DMS53 treated with DMSO at 0.1 percent for 48 hours (cell line): ENCODE data around the gene RAF1.
"Not testable (repeated sequence)": the region's sequence is repeated elsewhere in the genome, so short reads cannot be mapped to it uniquely, and the experiment has no call there.

ENCODE experiments used
- DNase-seq: peaks from one replicate; lab custom pipeline; 2025; ENCODE audit not compliant: unreplicated experiment; lab: John Stamatoyannopoulos, UW

Gene RAF1

DNA sequence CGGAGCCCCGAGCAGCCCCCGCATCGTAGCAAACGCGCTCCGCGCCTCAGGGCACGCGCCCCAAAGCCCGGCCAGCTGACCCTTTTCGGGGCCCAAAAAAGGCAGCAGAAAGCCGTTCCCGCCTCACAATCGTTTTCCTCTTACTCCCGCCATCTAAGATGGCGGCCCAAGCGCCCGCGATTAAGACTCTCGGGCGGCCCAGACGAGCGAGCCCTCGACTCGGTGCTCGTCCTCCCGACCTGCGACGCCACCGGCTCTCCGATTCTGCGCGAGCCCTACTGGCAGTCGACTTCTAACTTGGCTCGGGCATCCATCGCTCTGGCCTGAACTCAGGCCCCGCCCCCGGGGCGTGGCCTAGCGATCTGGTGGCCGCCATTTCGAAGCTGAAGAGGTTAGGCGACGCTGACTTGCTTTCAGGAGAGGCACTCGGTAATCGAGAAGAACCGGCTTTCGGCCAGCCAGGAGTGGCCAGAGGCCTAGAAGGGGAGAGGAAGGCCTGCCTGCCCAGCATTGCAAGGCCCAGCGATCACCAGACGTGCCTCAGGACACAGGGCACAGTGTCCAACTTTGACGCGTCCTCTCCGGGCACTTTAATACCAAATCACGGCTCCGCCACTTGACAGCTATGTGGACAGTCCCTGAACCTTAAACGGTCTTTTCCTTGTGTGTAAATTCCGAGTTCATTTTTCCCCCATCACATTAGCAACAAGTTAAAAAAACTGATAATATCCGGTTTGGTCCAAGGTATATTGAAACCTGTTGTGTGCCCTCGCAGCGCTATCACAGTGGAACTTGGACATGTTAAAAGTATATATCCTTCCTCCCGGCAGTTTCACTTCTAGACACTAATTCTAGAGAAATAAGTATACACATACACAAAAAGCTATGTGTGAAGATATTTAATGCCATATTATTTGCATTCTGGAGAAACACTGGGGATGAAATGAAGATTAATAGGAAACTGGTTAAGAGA lies at the start of gene RAF1:
Gene RAF1 (minus strand): TSS at position 182 of the 973 bp plus-strand sequence. CDS start 45,396 bp downstream, outside the sequence.
- DNase-seq: peak; percentile 79

DNA sequence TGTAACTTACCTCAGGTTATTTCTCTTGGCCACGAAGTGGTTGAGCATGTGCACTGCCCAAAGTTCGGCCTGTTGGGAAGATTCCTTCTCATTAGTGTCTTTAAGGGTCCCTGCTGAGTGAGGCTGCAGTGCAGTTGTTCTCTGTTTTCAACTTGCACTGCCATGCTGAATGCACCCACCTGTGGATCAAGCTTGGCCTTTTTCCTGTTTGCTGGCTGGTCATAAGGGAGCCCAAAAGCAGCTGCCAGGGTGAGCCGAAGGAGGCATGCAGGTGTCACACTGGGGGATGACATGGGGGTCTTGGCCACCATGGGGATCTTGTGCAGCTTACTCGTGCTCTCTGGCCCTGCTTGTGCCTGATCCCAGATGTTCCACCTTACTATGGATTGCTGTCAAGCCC lies 46.1 kb upstream of the RAF1 start:
- no peak for DNase-seq

DNA sequence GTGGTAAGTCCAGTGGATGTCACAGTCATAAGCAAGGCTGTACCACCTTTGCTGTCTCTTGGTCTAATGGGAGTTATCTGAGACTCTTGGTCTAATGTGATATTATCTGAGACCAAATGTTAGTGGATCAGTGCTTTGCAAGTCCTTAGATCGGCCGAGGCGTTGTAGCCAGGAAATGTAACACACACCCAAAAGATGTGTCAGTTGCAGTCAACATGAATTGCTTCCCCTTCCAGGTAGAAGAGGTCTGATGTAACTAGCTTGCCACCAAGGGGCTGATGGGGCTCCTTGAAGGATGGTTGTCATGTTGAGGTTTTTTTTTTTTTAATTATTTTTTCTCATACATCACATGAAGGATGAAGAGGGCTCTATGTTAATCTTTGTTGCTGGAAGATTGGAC lies 45.4 kb upstream of the RAF1 start:
- no peak for DNase-seq

DNA sequence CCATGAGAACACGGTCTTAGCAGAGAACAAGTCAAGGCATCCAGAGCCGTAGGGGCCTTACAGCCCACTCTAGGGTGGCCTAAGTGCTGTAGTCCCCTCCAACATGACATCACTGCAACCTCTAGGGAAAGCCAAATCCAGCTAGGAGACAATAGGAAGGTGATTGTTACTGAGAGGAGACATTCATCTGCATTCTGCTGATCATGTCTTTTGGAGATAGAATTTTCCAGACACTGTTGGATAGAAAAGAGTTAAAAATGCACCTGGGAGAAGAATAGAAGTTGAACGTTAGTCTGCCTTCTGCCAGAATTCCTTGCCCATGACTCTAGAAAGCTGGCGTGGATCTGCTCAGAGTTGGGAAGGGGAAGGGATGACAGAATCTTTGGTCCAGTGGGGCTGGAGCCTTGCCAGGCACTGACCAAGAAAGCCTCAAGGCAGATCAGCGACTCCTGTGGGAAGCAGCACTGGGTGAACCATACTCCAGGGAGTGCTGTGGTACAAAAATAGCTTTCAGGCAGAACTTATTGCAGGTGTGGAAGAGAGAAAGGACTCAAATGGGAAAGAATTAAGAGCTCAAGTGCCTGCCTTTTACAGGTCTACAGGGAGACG lies 44.8 kb upstream of the RAF1 start:
- no peak for DNase-seq

DNA sequence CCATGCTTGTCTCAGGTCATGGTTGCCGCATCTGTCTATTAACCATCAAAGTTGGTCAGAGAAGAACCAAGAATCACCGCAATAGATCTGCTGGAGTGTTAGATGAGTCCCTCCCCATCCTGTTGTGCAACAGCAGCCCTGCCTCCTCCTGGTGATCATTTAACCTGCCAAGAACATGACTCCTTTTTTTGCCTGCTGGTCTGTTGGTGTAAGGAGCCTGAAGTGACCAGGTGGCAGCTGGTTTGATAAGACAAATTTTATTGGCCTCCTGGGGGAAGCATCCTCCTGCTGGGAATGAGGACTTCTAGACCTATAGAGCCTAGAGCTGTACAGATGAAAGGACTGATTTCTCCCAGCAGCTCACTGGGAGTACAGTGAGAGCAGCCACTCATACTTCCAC lies 43.5 kb upstream of the RAF1 start:
- no peak for DNase-seq

DNA sequence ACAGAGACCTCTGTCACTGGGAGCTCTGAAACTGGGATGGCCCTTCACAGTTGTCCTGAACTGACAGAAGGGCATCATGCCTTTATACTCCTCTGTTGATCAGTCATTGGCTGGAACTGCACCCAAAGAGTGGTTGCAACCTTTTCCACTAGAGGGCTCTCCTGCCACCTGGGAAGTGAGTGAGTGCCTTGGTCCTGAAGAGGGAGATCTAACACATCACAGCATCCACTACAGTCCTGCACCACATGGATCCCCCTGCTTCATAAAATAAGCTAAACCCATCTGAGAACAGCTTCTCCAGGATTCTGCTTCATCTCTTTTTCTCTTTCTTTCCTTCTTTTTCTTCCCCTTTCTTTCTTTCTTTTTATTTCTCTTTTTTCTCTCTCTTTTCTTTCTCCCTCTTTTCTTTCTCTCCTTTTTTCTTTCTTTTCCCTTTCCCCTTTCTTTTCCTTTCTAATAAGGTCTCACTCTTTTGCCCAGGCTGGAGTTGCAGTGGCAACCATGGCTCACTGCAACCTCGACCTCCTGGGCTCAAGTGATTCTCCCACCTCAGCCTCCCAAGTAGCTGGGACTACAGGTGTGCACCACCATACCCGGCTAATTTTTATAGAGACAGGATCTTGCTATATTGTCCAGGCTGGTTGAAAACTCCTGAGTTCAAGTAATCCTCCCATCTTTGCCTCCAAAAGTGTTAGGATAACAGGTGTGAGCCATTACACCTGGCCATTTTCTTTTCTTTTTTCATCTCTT lies 42.8 kb upstream of the RAF1 start:
- DNase-seq: peak; percentile 10

DNA sequence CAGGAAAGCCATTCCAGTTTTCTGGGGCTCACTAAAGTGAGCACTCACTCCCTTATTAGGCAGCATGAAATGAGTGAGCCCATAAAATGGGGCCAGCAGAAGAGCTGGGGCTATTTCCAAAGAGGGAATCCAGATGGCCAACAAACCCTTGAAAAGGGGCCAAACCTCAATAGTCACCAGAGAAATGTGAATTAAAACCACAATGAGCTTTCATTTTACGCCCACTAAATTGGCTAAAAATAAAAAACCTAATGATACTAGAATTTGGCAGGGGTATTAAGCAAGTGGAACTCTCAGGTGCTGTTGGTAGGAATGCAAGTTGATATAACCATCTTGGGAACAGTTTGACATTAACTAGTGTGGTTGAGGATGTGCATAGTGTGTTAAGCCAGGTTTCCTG lies 42.1 kb upstream of the RAF1 start:
- DNase-seq: no peak

DNA sequence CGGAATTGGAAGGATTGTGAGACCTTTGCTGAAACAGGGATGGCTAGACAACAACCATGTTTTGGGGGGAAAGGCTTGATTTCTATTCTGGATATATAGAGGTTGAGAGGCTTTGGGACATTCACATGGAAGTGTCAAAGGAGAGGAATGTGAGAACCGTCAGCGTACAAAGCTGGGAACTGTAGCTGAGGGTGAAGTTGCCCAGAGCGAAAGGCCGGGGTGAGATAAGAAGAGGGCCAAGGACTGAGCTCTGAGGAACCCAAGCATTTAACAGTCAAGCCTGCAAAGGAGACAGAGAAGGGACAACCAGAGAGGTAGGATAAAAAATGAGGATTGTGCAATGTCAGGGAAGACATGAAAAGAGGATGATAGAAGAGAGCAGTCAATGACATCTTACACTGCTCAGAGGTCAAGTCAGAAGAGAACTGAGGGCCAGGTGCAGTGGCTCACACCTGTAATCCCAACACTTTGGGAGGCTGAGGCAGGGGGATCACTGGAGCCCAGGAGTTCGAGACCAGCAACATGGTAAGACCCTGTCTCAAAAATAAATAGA lies 41.5 kb upstream of the RAF1 start:
- no peak for DNase-seq

DNA sequence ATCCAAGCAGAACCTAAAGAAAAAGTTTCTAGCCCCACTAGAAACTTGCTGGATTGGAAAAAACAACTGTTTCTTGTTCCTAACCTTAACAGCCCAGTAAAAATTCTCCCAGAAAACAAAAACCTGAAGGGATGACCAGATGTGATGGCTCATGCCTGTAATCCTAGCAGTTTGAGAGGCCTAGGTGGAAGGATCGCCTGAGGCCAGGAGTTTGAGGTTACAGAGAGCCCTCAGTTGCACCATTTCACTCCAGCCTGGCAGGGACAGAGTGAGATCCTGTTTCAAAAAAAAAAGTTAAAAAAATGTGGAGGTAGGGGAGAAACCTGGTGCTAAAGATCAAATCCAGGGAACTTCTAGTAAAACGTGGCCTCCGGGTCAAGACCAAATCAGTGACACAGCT lies 38.6 kb upstream of the RAF1 start:
- no peak for DNase-seq

DNA sequence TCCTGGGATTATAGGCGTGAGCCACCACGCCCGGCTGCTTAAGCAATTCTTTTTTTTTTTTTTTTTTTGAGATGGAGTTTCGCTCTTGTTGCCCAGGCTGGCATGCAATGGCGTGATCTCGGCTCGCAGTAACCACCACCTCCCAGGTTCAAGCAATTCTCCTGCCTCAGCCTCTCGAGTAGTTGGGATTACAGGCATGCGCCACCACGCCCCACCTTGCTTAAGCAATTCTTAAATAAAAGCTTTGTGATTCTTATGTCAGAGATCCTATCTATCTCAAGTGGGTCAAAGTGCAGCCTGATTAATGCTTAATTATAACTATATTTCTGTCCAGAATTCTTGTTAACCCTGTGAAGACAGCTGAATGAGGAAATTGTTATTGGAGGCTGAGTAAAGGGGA lies 37.7 kb upstream of the RAF1 start:
- DNase-seq: not testable (repeated sequence)

DNA sequence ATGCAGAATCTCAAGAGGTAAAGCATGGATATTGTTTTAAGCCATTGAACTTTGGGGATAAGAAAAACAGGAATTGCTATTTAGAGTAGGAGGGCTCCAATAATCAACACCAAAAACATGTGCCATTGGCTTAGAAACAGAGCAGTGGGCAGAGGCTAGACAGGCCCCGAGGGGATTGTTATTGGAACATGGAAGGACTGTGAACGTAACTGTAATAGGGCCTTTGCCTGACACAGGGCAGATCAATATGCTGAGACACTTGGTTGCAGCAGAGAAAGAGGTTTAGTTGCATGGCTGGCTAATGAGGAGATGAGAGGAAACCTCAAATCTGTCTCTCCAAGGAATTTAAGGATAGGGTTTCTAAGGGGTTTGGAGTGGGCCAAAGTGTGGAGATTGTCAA lies 36.9 kb upstream of the RAF1 start:
- no peak for DNase-seq

DNA sequence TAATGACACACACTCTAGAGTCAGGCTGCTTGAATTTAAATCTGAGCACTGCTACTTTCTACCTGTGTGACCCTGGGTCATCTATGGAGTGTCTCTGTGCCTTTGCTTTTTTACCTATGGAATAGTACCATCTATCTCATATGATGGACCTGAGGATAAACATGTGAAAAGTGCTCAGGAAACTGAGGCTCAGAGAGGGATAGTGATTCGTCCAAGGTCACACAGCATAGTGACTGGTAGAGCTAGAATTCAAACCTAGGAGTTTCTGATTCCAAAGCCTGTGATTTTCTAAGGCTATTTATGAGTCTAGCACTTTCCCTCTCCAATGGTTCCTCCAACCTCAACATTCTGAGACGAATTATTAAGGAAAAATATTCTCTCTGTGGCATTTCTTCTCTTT lies 32.0 kb upstream of the RAF1 start:
- DNase-seq: no peak

DNA sequence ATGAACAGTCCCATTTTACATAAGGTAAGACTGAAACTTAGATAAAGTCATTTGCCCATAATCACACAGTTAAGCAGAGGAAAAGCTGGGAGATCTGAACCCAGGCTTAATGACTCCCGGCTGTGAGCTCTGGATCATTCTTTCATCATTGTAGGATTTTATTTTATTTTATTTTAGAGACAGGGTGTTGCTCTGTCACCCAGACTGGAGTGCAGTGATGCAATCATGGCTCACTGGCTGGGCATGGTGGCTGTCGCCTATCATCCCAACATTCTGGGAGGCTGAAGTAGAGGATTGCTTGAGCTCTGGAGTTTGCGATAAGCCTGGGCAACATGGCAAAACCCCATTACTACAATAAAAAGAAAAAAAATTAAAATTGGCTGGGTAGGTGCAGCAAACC lies 31.2 kb upstream of the RAF1 start:
- no peak for DNase-seq

DNA sequence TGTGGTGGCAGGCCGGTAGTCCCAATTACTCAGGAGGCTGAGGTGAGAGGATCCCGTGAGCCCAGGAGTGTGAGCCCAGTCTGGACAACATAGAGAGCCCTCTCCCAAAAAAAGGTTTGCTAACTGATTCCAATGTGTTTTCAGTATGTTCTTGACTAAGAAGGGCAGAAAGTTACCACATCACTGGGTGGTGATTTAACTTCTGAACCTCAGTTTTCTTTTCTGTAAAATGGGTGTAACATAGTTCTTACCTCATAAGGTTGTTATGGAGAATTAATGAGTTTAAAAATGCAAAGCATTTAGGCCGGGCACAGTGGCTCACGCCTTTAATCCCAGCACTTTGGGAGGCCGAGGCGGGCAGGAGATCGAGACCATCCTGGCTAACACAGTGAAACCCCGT lies 28.5 kb upstream of the RAF1 start:
- no peak for DNase-seq

DNA sequence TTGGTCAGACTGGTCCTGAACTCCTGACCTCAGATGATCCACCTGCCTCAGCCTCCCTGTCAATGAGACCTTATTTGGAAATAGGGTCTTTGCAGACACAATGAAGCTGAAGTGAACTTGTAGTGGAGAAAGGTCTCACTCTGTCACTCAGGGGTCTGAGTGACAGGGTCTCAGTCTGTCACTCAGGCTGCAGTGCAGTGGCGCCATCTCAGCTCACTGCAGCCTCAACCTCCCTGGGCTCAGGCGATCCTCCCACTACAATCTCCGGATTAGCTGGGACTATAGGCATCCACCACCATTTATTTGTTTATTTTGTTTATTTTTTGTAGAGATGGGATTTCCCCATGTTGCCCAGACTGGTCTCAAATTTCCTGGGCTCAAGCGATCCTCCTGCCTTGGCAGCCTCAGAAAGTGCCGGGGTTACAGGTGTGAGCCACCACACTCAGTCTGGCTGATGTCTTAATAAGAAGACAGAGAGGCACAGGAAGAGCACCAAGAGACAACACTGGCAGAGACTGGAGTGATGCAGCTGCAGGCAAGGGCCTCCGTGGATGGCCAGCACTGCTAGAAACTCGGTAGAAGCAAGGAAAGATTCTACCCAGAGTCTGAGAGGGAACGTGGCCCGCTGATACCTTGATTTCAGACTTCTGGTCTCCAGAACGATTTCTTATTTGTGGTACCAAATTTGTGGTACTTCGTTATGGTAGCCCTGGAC lies 26.2 kb upstream of the RAF1 start:
- DNase-seq: no peak

DNA sequence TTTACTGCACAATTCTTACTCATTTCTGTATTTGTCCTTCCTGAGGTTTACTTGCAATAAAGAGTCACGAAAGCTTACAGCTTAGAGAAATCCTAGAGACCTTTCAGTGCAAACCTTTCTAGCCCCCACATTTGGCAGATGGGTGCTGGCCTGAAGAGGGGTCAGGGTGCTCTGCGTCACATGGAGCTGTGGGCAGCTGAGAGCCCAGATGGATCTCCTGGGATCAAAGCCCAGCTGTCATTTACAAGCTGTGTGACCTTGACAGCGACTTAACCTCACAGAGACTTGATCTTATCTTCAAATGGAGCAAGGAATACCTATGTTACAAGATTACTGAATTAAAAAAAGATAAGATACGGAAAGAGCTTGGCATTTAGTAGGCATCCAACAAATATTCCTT lies 24.0 kb upstream of the RAF1 start:
- DNase-seq: no peak

DNA sequence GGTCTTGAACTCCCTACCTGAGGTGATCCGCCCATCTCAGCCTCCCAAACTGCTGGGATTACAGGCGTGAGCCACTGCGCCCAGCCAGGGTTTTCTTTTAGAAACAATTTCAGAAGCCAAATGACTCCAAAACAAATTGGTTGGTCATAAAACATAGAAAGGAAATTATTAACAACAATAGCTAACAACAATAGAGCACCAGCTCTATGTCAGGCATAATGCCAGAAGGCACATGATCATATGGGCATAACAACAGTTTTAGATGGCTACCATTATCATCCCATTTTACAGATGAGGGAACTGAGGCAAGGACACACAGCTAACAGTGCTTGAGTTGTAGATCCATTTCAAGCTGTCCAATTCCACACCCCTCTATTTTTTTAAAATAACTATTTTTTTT lies 22.2 kb upstream of the RAF1 start:
- no peak for DNase-seq

DNA sequence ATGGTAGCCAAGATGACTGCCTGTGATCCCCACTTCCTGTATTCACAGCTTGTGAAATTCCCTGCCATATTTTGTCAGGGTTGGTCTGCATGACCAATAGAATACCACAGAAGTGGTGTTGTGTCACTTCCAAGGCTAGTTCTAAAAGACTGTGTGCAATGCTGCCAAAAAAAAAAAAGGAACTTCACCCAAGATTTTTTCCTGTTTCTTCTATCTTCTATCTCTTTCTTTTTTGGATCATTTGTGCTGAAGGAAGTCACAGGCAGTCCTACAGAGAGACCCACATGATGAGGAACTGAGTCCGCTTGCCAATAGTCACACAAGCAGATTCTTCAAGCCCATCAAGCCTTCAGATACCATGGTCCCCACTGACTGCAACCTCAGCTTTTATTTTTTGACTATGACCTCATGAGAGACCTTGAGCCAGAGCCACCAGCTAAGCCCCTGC lies 18.1 kb upstream of the RAF1 start:
- no peak for DNase-seq

DNA sequence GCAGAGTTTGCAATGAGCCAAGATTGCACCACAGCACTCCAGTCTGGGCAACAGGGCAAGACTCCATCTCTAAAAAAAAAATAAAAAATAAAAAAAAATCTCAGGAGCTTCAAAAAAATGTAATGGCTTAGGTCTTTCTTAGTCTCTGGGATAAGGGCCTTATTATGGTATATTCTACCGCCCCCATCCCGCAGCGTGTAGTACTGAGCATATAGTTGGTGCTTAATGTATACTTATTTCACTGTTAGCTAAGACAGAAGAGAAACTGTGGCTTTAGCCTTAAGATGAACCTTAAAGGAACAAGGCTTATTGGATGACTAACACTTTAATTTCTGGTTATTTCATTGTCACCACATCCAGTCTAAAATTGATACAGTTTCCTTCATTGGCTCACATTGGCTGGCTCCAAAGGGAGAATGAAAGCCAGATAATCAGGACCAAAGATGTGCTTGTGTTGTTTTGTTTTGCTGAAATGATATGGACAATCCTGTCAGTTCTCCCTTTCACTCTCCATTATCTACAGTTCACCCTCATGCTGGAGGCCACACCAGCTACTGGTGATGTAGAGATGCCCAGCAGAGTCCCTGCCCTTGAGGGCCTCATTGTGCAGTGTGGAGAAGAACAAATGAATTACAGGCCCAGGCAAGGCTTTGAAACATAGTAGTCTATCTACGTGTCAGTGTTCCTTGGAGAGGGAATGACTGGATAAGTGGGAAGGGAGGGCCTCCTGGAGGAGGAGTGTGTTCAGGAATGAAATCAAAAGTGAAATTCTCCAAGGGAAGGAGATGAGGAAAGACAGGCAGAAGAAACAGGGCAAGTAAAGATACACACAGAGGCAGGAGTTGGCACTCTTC lies 17.4 kb upstream of the RAF1 start:
- DNase-seq: no peak

DNA sequence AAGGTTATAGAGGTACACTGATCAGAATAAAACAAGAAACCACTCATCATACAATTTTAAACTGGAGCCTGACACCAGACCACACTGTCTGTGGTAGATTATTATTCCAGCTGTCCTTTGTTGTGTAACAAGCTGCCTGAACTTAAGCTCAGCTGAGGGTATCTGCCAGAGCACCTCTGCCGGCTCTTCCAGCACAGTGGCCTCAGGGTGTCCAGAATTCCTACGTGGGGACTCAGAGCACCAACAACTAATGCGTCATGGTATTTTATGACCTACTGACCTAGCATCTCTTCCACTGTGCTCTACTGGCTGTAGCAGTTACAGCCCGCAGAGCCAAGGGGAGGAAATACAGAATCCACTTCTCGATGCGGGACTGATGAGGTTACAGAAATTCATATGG lies 15.6 kb upstream of the RAF1 start:
- DNase-seq: no peak
